H9 (cell line): ENCODE data around the gene CTXN3. TPM values are rescaled to one million over a fixed set of nuclear protein-coding genes. Genes with fewer than 3 reads are reported as not detected.

Experiments used
- DNase-seq: peaks from one replicate; pipeline ENCODE4 v3.0.0-alpha.2; 2017
- H2AFZ ChIP-seq: one replicate; pipeline ENCODE4 v1.6.1; 2013; ENCODE audit warnings: mild to moderate bottlenecking, low read length, control low read depth, moderate library complexity
- H2AK5ac ChIP-seq: 2 replicates; pipeline ENCODE4 v1.6.1; 2013; ENCODE audit warnings: low read length, control low read depth, mixed read lengths; ENCODE audit not compliant: insufficient read length
- H2BK120ac ChIP-seq: one replicate; pipeline ENCODE4 v1.6.1; 2013; ENCODE audit warnings: low read depth, mild to moderate bottlenecking, low read length, control low read depth, inconsistent platforms; ENCODE audit not compliant: poor library complexity, severe bottlenecking
- H2BK12ac ChIP-seq: 2 replicates; pipeline ENCODE4 v1.6.1; 2013; ENCODE audit warnings: low read length, control low read depth, mixed read lengths, low read depth; ENCODE audit not compliant: insufficient read length
- H2BK15ac ChIP-seq: 2 replicates; pipeline ENCODE4 v1.6.1; 2013; ENCODE audit warnings: low read depth, low read length, control low read depth
- H2BK20ac ChIP-seq: one replicate; pipeline ENCODE4 v1.6.1; 2013; ENCODE audit warnings: low read depth, mild to moderate bottlenecking, low read length, control low read depth, inconsistent platforms; ENCODE audit not compliant: poor library complexity, severe bottlenecking
- H2BK5ac ChIP-seq: 2 replicates; pipeline ENCODE4 v1.6.1; 2013; ENCODE audit warnings: low read length, control low read depth, mixed read lengths; ENCODE audit not compliant: insufficient read length
- H3K14ac ChIP-seq: 2 replicates; pipeline ENCODE4 v1.6.1; 2013; ENCODE audit warnings: low read length, control low read depth; ENCODE audit not compliant: insufficient read depth
- H3K18ac ChIP-seq: 2 replicates; pipeline ENCODE4 v1.6.1; 2013; ENCODE audit warnings: low read depth, mild to moderate bottlenecking, mixed read lengths, low read length, control low read depth; ENCODE audit not compliant: insufficient read length
- H3K23ac ChIP-seq: 2 replicates; pipeline ENCODE4 v1.6.1; 2013; ENCODE audit warnings: low read length, control low read depth, mixed read lengths, low read depth; ENCODE audit not compliant: insufficient read length
- H3K23me2 ChIP-seq: 2 replicates; pipeline ENCODE4 v1.6.1; 2013; ENCODE audit warnings: low read depth, mild to moderate bottlenecking, mixed read lengths, low read length, control low read depth; ENCODE audit not compliant: insufficient read length, poor library complexity, severe bottlenecking
- H3K27ac ChIP-seq: 2 replicates; pipeline ENCODE4 v1.5.1; 2013; ENCODE audit warnings: low read length, control low read depth, mixed read lengths, low read depth; ENCODE audit not compliant: insufficient read length
- H3K27me3 ChIP-seq: 2 replicates; pipeline ENCODE4 v1.6.1; 2013; ENCODE audit warnings: low read length, control low read depth, inconsistent platforms; ENCODE audit not compliant: insufficient read depth
- H3K4ac ChIP-seq: 2 replicates; pipeline ENCODE4 v1.6.1; 2013; ENCODE audit warnings: low read depth, mild to moderate bottlenecking, control low read depth, inconsistent platforms, low read length, moderate library complexity
- H3K4me1 ChIP-seq: 2 replicates; pipeline ENCODE4 v1.6.1; 2013; ENCODE audit warnings: low read length, control low read depth, inconsistent platforms; ENCODE audit not compliant: insufficient read depth
- H3K4me2 ChIP-seq: 2 replicates; pipeline ENCODE4 v1.6.1; 2013; ENCODE audit warnings: low read length, control low read depth, mixed read lengths; ENCODE audit not compliant: insufficient read length, insufficient read depth
- H3K56ac ChIP-seq: 2 replicates; pipeline ENCODE4 v1.6.1; 2013; ENCODE audit warnings: low read depth, mild to moderate bottlenecking, mixed read lengths, low read length, control low read depth; ENCODE audit not compliant: insufficient read length
- H3K79me1 ChIP-seq: 2 replicates; pipeline ENCODE4 v1.6.1; 2013; ENCODE audit warnings: low read depth, mild to moderate bottlenecking, moderate library complexity, low read length, control low read depth, inconsistent platforms; ENCODE audit not compliant: insufficient read depth, poor library complexity, severe bottlenecking
- H3K79me2 ChIP-seq: 2 replicates; pipeline ENCODE4 v1.6.1; 2013; ENCODE audit warnings: low read length, control low read depth, inconsistent platforms; ENCODE audit not compliant: insufficient read depth
- H3K9ac ChIP-seq: 2 replicates; pipeline ENCODE4 v1.6.1; 2013; ENCODE audit warnings: low read length, control low read depth, mixed read lengths; ENCODE audit not compliant: insufficient read length; ENCODE audit errors: extremely low read depth
- H3K9me3 ChIP-seq: one replicate; pipeline ENCODE4 v1.6.1; 2013; ENCODE audit warnings: low read depth, low read length, inconsistent platforms; ENCODE audit not compliant: control insufficient read depth
- H3T11ph ChIP-seq: one replicate; pipeline ENCODE4 v1.6.1; 2013; ENCODE audit warnings: mild to moderate bottlenecking, low read length, control low read depth, inconsistent platforms
- H4K20me1 ChIP-seq: one replicate; pipeline ENCODE4 v1.6.1; 2013; ENCODE audit not compliant: control insufficient read depth, insufficient read length, insufficient read depth
- H4K5ac ChIP-seq: 2 replicates; pipeline ENCODE4 v1.6.1; 2013; ENCODE audit warnings: low read depth, mild to moderate bottlenecking, mixed read lengths, low read length, control low read depth; ENCODE audit not compliant: insufficient read length
- H4K8ac ChIP-seq: replicated peaks from 2 replicates; pipeline ENCODE4 v1.6.1; 2013; ENCODE audit warnings: low read length, control low read depth, mixed read lengths, low read depth; ENCODE audit not compliant: insufficient read length
- H4K91ac ChIP-seq: 2 replicates; pipeline ENCODE4 v1.6.1; 2013; ENCODE audit warnings: low read depth, mild to moderate bottlenecking, moderate library complexity, mixed read lengths, low read length, control low read depth; ENCODE audit not compliant: insufficient read length
- H3K27ac Mint-ChIP-seq, 3 experiments: 2 replicates in 2 of 3; 3 replicates in 1 of 3; pipeline ENCODE4 v1.8.0; 2020 to 2021; ENCODE audit warnings: mixed read lengths in 3 of 3, mild to moderate bottlenecking in 1 of 3, moderate library complexity in 1 of 3
- H3K27me3 Mint-ChIP-seq: 2 replicates; pipeline ENCODE4 v1.8.0; 2021; ENCODE audit warnings: low read depth, mild to moderate bottlenecking, moderate library complexity, mixed read lengths
- H3K36me3 Mint-ChIP-seq, 3 experiments: 2 replicates in 2 of 3; 3 replicates in 1 of 3; pipeline ENCODE4 v1.8.0; 2020 to 2021; ENCODE audit warnings: low read depth in 3 of 3, mixed read lengths in 3 of 3; ENCODE audit not compliant: insufficient read depth in 1 of 3
- H3K4me1 Mint-ChIP-seq, 2 experiments: 2 replicates each; pipeline ENCODE4 v1.8.0; 2020; ENCODE audit warnings: mixed read lengths in 2 of 2
- H3K4me3 Mint-ChIP-seq, 2 experiments: 2 replicates in 1 of 2; 3 replicates in 1 of 2; pipeline ENCODE4 v1.8.0; 2020 to 2021; ENCODE audit warnings: mild to moderate bottlenecking in 2 of 2, mixed read lengths in 2 of 2, moderate library complexity in 1 of 2
- H3K9me3 Mint-ChIP-seq, 2 experiments: 2 replicates in 1 of 2; 3 replicates in 1 of 2; pipeline ENCODE4 v1.8.0; 2020; ENCODE audit warnings: mild to moderate bottlenecking in 2 of 2, mixed read lengths in 2 of 2, moderate library complexity in 1 of 2
- total RNA-seq: library from RNA; stranded (reverse); gene quantifications from 2 replicates; pipeline ENCODE4 v1.2.1, GENCODE V29; 2021
- TF ChIP-seq, protein P1 (sequence below): fragments of 200-600 bp; sonication (generic); conservative IDR thresholded peaks from 3 replicates; pipeline ENCODE4 v1.8.0; 2021; ENCODE audit warnings: antibody characterized with exemption, mild to moderate bottlenecking

The CTXN3 gene
- total RNA-seq, 1 experiment from 2014 or later: not detected

DNA sequence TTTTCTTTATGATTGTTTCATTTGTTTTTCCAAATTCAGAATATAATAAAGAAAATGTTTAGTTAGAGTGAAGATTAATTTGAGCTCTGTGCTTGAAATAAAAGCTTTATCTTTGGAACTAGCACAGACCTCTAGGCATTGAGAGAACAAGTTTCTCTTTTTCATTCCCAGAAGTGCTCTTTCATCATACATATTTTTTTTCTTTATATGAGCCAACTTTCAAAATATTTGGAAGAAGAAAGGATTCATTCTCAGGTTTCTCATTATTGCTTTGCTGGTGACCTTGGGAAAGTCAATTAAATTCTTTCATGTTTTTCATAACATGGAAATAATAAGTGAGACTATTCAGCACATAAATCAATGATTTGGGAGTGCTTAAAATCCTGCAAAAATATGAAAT is 16.8 kb downstream of the CTXN3 start:
- Histone ChIP-seq H3K23ac (no peak overlapping the region), H3K79me1 (no peaks in the 10 kb centered on the region), H4K8ac (no peak overlapping the region), H3K23me2 (no peaks in the 10 kb centered on the region), H2BK12ac (no peak overlapping the region), H3K9me3 (no peaks in the 10 kb centered on the region), H2AK5ac (no peak overlapping the region), H2BK15ac (no peak overlapping the region), H2AFZ (no peak overlapping the region), H4K91ac (no peak overlapping the region), H2BK5ac (no peak overlapping the region), H2BK20ac (no peak overlapping the region), H3K56ac (no peak overlapping the region), H3K27ac (no peak overlapping the region), H4K5ac (no peak overlapping the region), H3K79me2 (no peaks in the 10 kb centered on the region), H3K4me1 (no peaks in the 10 kb centered on the region), H3T11ph (no peak overlapping the region), H3K18ac (no peak overlapping the region), H3K14ac (no peak overlapping the region), H3K9ac (no peak overlapping the region), H3K4ac (no peak overlapping the region), H2BK120ac (no peak overlapping the region), H4K20me1 (no peaks in the 10 kb centered on the region), H3K27me3 (no peaks in the 10 kb centered on the region), H3K4me2 (no peak overlapping the region)
- Mint-ChIP-seq H3K4me1 (peaks cover 8 to 11% of the 10 kb centered on the region in 2 experiments; a peak in 3 of 4 replicates), H3K27me3 (no peaks in the 10 kb centered on the region), H3K9me3 (no peaks in the 10 kb centered on the region), H3K4me3 (no peak overlapping the region), H3K27ac (no peak overlapping the region), H3K36me3 (no peaks in the 10 kb centered on the region)
- TF ChIP-seq, protein P1, sequence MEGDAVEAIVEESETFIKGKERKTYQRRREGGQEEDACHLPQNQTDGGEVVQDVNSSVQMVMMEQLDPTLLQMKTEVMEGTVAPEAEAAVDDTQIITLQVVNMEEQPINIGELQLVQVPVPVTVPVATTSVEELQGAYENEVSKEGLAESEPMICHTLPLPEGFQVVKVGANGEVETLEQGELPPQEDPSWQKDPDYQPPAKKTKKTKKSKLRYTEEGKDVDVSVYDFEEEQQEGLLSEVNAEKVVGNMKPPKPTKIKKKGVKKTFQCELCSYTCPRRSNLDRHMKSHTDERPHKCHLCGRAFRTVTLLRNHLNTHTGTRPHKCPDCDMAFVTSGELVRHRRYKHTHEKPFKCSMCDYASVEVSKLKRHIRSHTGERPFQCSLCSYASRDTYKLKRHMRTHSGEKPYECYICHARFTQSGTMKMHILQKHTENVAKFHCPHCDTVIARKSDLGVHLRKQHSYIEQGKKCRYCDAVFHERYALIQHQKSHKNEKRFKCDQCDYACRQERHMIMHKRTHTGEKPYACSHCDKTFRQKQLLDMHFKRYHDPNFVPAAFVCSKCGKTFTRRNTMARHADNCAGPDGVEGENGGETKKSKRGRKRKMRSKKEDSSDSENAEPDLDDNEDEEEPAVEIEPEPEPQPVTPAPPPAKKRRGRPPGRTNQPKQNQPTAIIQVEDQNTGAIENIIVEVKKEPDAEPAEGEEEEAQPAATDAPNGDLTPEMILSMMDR: no peak
- no peak for DNase-seq
